H1 (cell line): Measurements from ENCODE around the gene ABCC4. TPM values are rescaled to one million over a fixed set of nuclear protein-coding genes. Genes with fewer than 3 reads are reported as not detected.

ENCODE experiments used
- CTCF ChIA-PET: fragments of 300-600 bp; sonication (Branson Sonifier 250); formaldehyde crosslinking; loops from one replicate; lab custom pipeline; 2021; ENCODE audit not compliant: partially characterized antibody; lab: Charles Lee
- POLR2A ChIA-PET: fragments of 300-600 bp; sonication (Branson Sonifier 250); formaldehyde crosslinking; loops from one replicate; lab custom pipeline; 2021; ENCODE audit warnings: inconsistent platforms; ENCODE audit not compliant: partially characterized antibody; lab: Charles Lee
- DNase-seq, 2 experiments: peaks; one replicate each; pipeline versions ENCODE4 v3.0.0 to v3.0.0-alpha.2; 2010 to 2022; ENCODE audit warnings: low spot score in 2 of 2, low read depth in 1 of 2, mixed read lengths in 1 of 2
- FAIRE-seq: peaks from 2 replicates; lab custom pipeline; 2011; peaks lifted over from hg19 to GRCh38; lab: Jason Lieb, UNC
- H2AFZ ChIP-seq: 2 replicates; pipeline ENCODE4 v1.8.1; 2012; ENCODE audit warnings: low read length, inconsistent platforms
- H2AK5ac ChIP-seq: 2 replicates; pipeline ENCODE4 v1.6.1; 2013; ENCODE audit warnings: low read depth, low read length
- H2BK120ac ChIP-seq: replicated peaks from 2 replicates; pipeline ENCODE3; 2013; ENCODE audit warnings: low read depth, low read length, inconsistent platforms
- H2BK12ac ChIP-seq: 2 replicates; pipeline ENCODE4 v1.6.1; 2013; ENCODE audit warnings: low read depth, low read length
- H2BK15ac ChIP-seq: 2 replicates; pipeline ENCODE4 v1.6.1; 2013; ENCODE audit warnings: low read length
- H2BK20ac ChIP-seq: 2 replicates; pipeline ENCODE4 v1.6.1; 2013; ENCODE audit warnings: low read length
- H2BK5ac ChIP-seq: 2 replicates; pipeline ENCODE4 v1.6.1; 2013; ENCODE audit warnings: low read depth, low read length
- H3K14ac ChIP-seq: 2 replicates; pipeline ENCODE4 v1.6.1; 2013; ENCODE audit warnings: inconsistent platforms; ENCODE audit not compliant: insufficient read length
- H3K18ac ChIP-seq: 2 replicates; pipeline ENCODE4 v1.6.1; 2013; ENCODE audit warnings: low read length; ENCODE audit errors: extremely low read depth
- H3K23ac ChIP-seq: 2 replicates; pipeline ENCODE4 v1.6.1; 2013; ENCODE audit warnings: inconsistent platforms; ENCODE audit not compliant: insufficient read length
- H3K23me2 ChIP-seq: 2 replicates; pipeline ENCODE4 v1.6.1; 2013; ENCODE audit warnings: low read depth, low read length
- H3K27ac ChIP-seq: 2 replicates; pipeline ENCODE4 v1.6.1; 2011; ENCODE audit warnings: low read depth, low read length, inconsistent platforms
- H3K27me3 ChIP-seq, 4 experiments: replicated peaks in 1 of 4; 1 replicate in 1 of 4; 2 replicates in 3 of 4; pipeline versions ENCODE4 v1.6.1 to v1.8.1; 2011 to 2013; ENCODE audit warnings: low read length in 3 of 4, mild to moderate bottlenecking in 3 of 4, inconsistent platforms in 2 of 4, mixed read lengths in 2 of 4, moderate library complexity in 1 of 4; ENCODE audit not compliant: control insufficient read depth in 3 of 4, insufficient read depth in 3 of 4; ENCODE audit errors: extremely low read depth in 1 of 4
- H3K36me3 ChIP-seq, 4 experiments: 2 replicates each; pipeline versions ENCODE4 v1.6.1 to v1.8.1; 2011 to 2013; ENCODE audit warnings: mild to moderate bottlenecking in 4 of 4, low read length in 3 of 4, moderate library complexity in 2 of 4, control low read depth in 1 of 4, inconsistent platforms in 1 of 4; ENCODE audit not compliant: insufficient read depth in 4 of 4, control insufficient read depth in 2 of 4
- H3K4ac ChIP-seq: replicated peaks from 2 replicates; pipeline ENCODE3; 2013; ENCODE audit warnings: low read length, low read depth, mixed read lengths, inconsistent platforms; ENCODE audit not compliant: insufficient read length
- H3K4me1 ChIP-seq, 4 experiments: replicated peaks in 1 of 4; 1 replicate in 1 of 4; 2 replicates in 3 of 4; pipeline versions ENCODE4 v1.6.1 to v1.8.1; 2011 to 2013; ENCODE audit warnings: low read length in 3 of 4, inconsistent platforms in 2 of 4, mixed read lengths in 1 of 4; ENCODE audit not compliant: insufficient read depth in 4 of 4, control insufficient read depth in 3 of 4
- H3K4me2 ChIP-seq, 2 experiments: 2 replicates each; pipeline versions ENCODE4 v1.6.1 to v1.8.1; 2011 to 2013; ENCODE audit warnings: low read depth in 2 of 2, low read length in 2 of 2, control low read depth in 1 of 2, inconsistent platforms in 1 of 2, mild to moderate bottlenecking in 1 of 2; ENCODE audit not compliant: insufficient read depth in 1 of 2
- H3K4me3 ChIP-seq, 4 experiments: fragments of 200-600, 300-600 bp in 1 of 4; sonication (generic), shearing (Covaris generic), sonication (Bioruptor Twin) in 1 of 4; 2 replicates each; pipeline versions ENCODE4 v1.5.1 to v1.8.1; 2011 to 2016; ENCODE audit warnings: low read length in 4 of 4, low read depth in 3 of 4, control low read depth in 2 of 4, inconsistent platforms in 2 of 4, mild to moderate bottlenecking in 2 of 4, mixed read lengths in 1 of 4, moderate library complexity in 1 of 4; ENCODE audit not compliant: insufficient read depth in 2 of 4; ENCODE audit errors: extremely low read depth in 1 of 4
- H3K56ac ChIP-seq: replicated peaks from 2 replicates; pipeline ENCODE3; 2013; ENCODE audit warnings: low read depth, mild to moderate bottlenecking, mixed read lengths, low read length, inconsistent platforms; ENCODE audit not compliant: insufficient read length
- H3K79me1 ChIP-seq: 2 replicates; pipeline ENCODE4 v1.6.1; 2013; ENCODE audit warnings: low read depth, low read length, control low read depth
- H3K79me2 ChIP-seq, 2 experiments: 2 replicates each; pipeline versions ENCODE4 v1.6.1 to v1.8.1; 2012 to 2013; ENCODE audit warnings: low read length in 2 of 2, mild to moderate bottlenecking in 2 of 2, inconsistent platforms in 1 of 2; ENCODE audit not compliant: insufficient read depth in 2 of 2, control insufficient read depth in 1 of 2
- H3K9ac ChIP-seq, 4 experiments: replicated peaks in 1 of 4; 1 replicate in 1 of 4; 2 replicates in 3 of 4; pipeline versions ENCODE4 v1.6.1 to v1.8.1; 2011 to 2013; ENCODE audit warnings: low read depth in 3 of 4, low read length in 3 of 4, control low read depth in 2 of 4, mild to moderate bottlenecking in 2 of 4, moderate library complexity in 2 of 4, inconsistent platforms in 1 of 4; ENCODE audit errors: extremely low read depth in 1 of 4
- H3K9me3 ChIP-seq, 2 experiments: 2 replicates each; pipeline versions ENCODE4 v1.6.1 to v1.8.1; 2012 to 2013; ENCODE audit warnings: mild to moderate bottlenecking in 2 of 2, moderate library complexity in 2 of 2, control low read depth in 1 of 2, inconsistent platforms in 1 of 2, low read depth in 1 of 2, low read length in 1 of 2, mixed read lengths in 1 of 2; ENCODE audit not compliant: insufficient read depth in 2 of 2
- H4K20me1 ChIP-seq, 2 experiments: replicated peaks in 1 of 2; 2 replicates each; pipeline versions ENCODE3 to v1.8.1; 2011 to 2013; ENCODE audit warnings: inconsistent platforms in 2 of 2, low read length in 2 of 2, mild to moderate bottlenecking in 1 of 2; ENCODE audit not compliant: insufficient read depth in 2 of 2, control insufficient read depth in 1 of 2
- H4K5ac ChIP-seq: 2 replicates; pipeline ENCODE4 v1.6.1; 2013; ENCODE audit warnings: low read length, low read depth, mixed read lengths, inconsistent platforms; ENCODE audit not compliant: insufficient read length
- H4K8ac ChIP-seq: 2 replicates; pipeline ENCODE4 v1.8.0; 2013; ENCODE audit warnings: mild to moderate bottlenecking, moderate library complexity, low read length, inconsistent platforms; ENCODE audit not compliant: insufficient read depth; ENCODE audit errors: extremely low read depth
- H4K91ac ChIP-seq: replicated peaks from 2 replicates; pipeline ENCODE3; 2013; ENCODE audit warnings: low read length, mixed read lengths, inconsistent platforms; ENCODE audit not compliant: insufficient read length
- CTCF ChIP-seq, 3 experiments: IDR thresholded peaks; 1 replicate in 2 of 3; 2 replicates in 1 of 3; pipeline versions ENCODE4 v1.5.1 to v1.6.1; 2011; ENCODE audit warnings: low read length in 3 of 3, mild to moderate bottlenecking in 3 of 3, inconsistent platforms in 2 of 3, low read depth in 1 of 3, moderate library complexity in 1 of 3; ENCODE audit not compliant: insufficient read depth in 1 of 3; ENCODE audit errors: control extremely low read depth in 1 of 3
- RAD21 ChIP-seq, 2 experiments: IDR thresholded peaks in 1 of 2; conservative IDR thresholded peaks in 1 of 2; 2 replicates each; pipeline ENCODE4 v1.6.1; 2011; ENCODE audit warnings: low read depth in 2 of 2, low read length in 2 of 2, improper control_type of control experiment in 1 of 2, inconsistent platforms in 1 of 2, mild to moderate bottlenecking in 1 of 2, moderate library complexity in 1 of 2
- TAF1 ChIP-seq: IDR thresholded peaks from 2 replicates; pipeline ENCODE4 v1.6.1; 2011; ENCODE audit warnings: mild to moderate bottlenecking, low read depth, low read length
- WGBS, 2 experiments: shearing (Covaris generic) in 1 of 2; methylation state at CpG; one replicate each; pipeline versions ENCODE4 v1.1.6 to v1.1.7; 2013 to 2015; ENCODE audit warnings: low lambda C conversion rate in 2 of 2, mixed read lengths in 2 of 2, inconsistent platforms in 1 of 2, low coverage in 1 of 2, missing lambda C conversion rate in 1 of 2; ENCODE audit not compliant: insufficient replicate concordance in 2 of 2, insufficient coverage in 1 of 2, insufficient read length in 1 of 2; ENCODE audit errors: extremely low coverage in 1 of 2, missing lambda C conversion rate in 1 of 2; 5-methylcytosine and 5-hydroxymethylcytosine counted together
- polyA plus RNA-seq, 7 experiments: library from polyadenylated mRNA; depleted of rRNA in 3 of 7; stranded (reverse) in 5 of 7; unstranded in 2 of 7; fragments of >200 nt in 5 of 7; fragments of 200-250 nt in 2 of 7; gene quantifications; 1 replicate in 5 of 7; 2 replicates in 1 of 7; 4 replicates in 1 of 7; pipeline versions ENCODE4 v1.2.1 to v1.2.3, GENCODE V29; 2011 to 2013; ENCODE audit warnings: missing spikeins in 2 of 7, mixed read lengths in 2 of 7
- total RNA-seq: library from RNA; stranded (reverse); fragmentation: NEBNext Ultra II Directional; extraction: Animal tissue kit (Norgen Biotek cat#: 25700); gene quantifications from 2 replicates; pipeline ENCODE4 v1.2.1, GENCODE V29; 2021

Gene ABCC4
- total and polyA plus RNA-seq, 2 of the 8 experiments (the other 6 are each of a cell fraction or from before 2014, with no cell fraction given): 4.0 to 14.1 TPM

- no peak overlapping the region for H3K27ac ChIP-seq
- ChIA-PET CTCF (interaction anchor here (0.6 to 2.4 kb wide), 19 partner anchors 9 to 415 kb away, joined by 3 to 12 read pairs (median 4); no protein-coding TSS in a partner anchor), POLR2A (interaction anchor here (1.1 kb wide), 1 partner anchor 10 kb away, joined by 3 read pairs; no protein-coding TSS in a partner anchor)
- H3K4ac ChIP-seq: no peak overlapping the region
- H2BK5ac ChIP-seq: no peak overlapping the region
- no peaks in the 10 kb centered on the region for H3K9me3 ChIP-seq
- H3K79me1 ChIP-seq: no peaks in the 10 kb centered on the region
- peaks cover 1 to 8% (median 4%) of the 10 kb centered on the region in 4 experiments; a peak in 2 of 7 replicates for H3K4me1 ChIP-seq
- no peak overlapping the region for H3K14ac ChIP-seq
- H3K56ac ChIP-seq: no peak overlapping the region
- H2AFZ ChIP-seq: no peak overlapping the region
- FAIRE-seq: peak; percentile 52
- no peak overlapping the region for H4K91ac ChIP-seq
- H2BK120ac ChIP-seq: no peak overlapping the region
- no peaks in the 10 kb centered on the region for H3K79me2 ChIP-seq
- no peak overlapping the region for H3K18ac ChIP-seq
- TF ChIP-seq RAD21 (IDR thresholded peaks at IDR 0.05 in 1 of 2, conservative IDR thresholded peaks at IDR 0.05 in 1 of 2; ENCODE audit: low read depth in 2 of 2, low read length in 2 of 2) (peak; percentile 42 to 52; a peak in 3 of 4 replicates), CTCF (IDR thresholded peaks at IDR 0.05; ENCODE audit: control extremely low read depth in 1 of 3, insufficient read depth in 1 of 3, low read depth in 1 of 3, low read length in 3 of 3) (peak in 2 of 3 experiments; percentile 37 to 48; a peak in 2 of 4 replicates), TAF1 (no peak)
- no peak overlapping the region for H4K8ac ChIP-seq
- no peak overlapping the region for H2BK15ac ChIP-seq
- 75% methylated on average over 3 of the region's 3 CpGs; no CpG with 5 or more reads in 1 of the 2 experiments for whole genome bisulfite sequencing, 2 experiments
- no peak overlapping the region for H3K4me3 ChIP-seq
- no peak overlapping the region for H2AK5ac ChIP-seq
- H3K23ac ChIP-seq: no peak overlapping the region
- no peaks in the 10 kb centered on the region for H4K20me1 ChIP-seq
- no peaks in the 10 kb centered on the region for H3K27me3 ChIP-seq
- no peak for DNase-seq
- no peak overlapping the region for H4K5ac ChIP-seq
- H2BK12ac ChIP-seq: no peak overlapping the region
- H2BK20ac ChIP-seq: no peak overlapping the region
- H3K4me2 ChIP-seq: no peak overlapping the region
- H3K23me2 ChIP-seq: no peaks in the 10 kb centered on the region
- no peaks in the 10 kb centered on the region for H3K36me3 ChIP-seq
- no peak overlapping the region for H3K9ac ChIP-seq
Measured at GRCh38 chr13:94988654-94989053, 312.6 kb downstream of the ABCC4 start.
